ENCODE measurements around the gene BTBD2. TPM values are rescaled to one million over a fixed set of nuclear protein-coding genes. Genes with fewer than 3 reads are reported as not detected.
A peak's percentile ranks its signal among the peaks of the same experiment; 100 is the strongest.

Gene BTBD2
- total and polyA plus RNA-seq, 2 experiments from 2014 or later = 23.8 to 130 TPM

DNA sequence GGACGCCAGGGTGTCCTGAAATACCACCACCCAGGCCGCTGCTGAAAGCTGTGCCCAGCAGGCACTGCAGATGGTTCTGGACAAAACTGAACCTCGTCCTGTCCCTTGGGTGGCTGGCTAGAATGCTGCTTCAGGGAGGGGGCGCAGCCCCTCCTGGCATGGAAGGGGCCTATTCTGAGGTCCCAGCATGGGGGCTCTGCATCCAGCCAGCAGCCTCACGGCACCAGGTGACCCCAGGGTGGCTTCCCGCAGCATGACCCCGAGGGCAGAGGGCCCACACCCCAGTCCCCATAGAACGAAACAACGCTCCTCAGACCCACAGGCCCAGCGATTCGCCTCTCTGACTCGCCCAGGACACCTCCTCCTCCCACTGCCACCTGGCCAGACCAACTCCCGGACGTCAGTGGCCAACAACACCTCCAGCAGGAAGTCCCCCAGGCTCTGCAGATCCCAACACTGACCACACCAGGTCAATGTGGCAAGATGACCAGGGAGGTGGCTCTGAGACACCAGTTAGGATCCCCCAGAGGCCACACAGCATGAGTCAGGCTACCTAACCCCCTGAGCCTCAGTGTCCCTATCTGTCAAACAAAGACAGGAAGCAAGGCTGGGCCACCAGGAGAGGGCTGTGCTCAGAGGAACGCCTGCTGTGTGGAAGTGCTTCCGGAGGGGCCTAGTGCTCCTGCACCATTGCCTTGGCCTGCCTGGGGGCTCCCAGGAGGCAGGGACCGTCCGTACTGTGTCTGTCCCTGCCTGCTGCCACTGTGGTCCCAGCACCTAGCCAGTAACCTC is 29.4 kb upstream of the BTBD2 start:
- Histone ChIP-seq H3K27me3 (ENCODE audit: insufficient read depth) (no peaks in the 10 kb centered on the region), H3K79me2 (replicated peaks; ENCODE audit: insufficient read depth) (peaks cover 25% of the 10 kb centered on the region), H3K9me2 (ENCODE audit: insufficient read depth) (no peaks in the 10 kb centered on the region), H4K20me1 (replicated peaks; ENCODE audit: insufficient read depth) (peaks cover 9% of the 10 kb centered on the region), H3K27ac (ENCODE audit: low read depth) (peak overlapping the region; percentile 74; the same call in 1 of the 2 replicates), H3K4me3 (no peak overlapping the region), H3K36me3 (ENCODE audit: insufficient read depth) (peaks cover 8% of the 10 kb centered on the region; the same call in 1 of the 2 replicates), H2AFZ (no peak overlapping the region), H3F3A (replicated peaks; ENCODE audit: low read depth) (peaks cover 23% of the 10 kb centered on the region), H3K4me1 (ENCODE audit: insufficient read depth) (peaks cover 15% of the 10 kb centered on the region), H3K4me2 (no peak overlapping the region)
- no peaks in the 10 kb centered on the region for H3K9me3 Mint-ChIP-seq
- H3K27ac Mint-ChIP-seq = no peak overlapping the region
- H3K4me1 Mint-ChIP-seq = peaks cover 7% of the 10 kb centered on the region; the same call in 2 of the 3 replicates
- no peak overlapping the region; the same call in 2 of the 3 replicates for H3K4me3 Mint-ChIP-seq
- no peak for DNase-seq (ENCODE audit: low spot score)
- H3K36me3 Mint-ChIP-seq (ENCODE audit: low read depth) = peaks cover 9% of the 10 kb centered on the region; the same call in 2 of the 3 replicates
- peaks cover 12% of the 10 kb centered on the region for H3K27me3 Mint-ChIP-seq (ENCODE audit: insufficient read depth, low read depth, poor library complexity)
- no peak for ATAC-seq
- TF ChIP-seq EZH2 (IDR thresholded peaks at IDR 0.05; ENCODE audit: low read depth, unreplicated experiment) (no peak), JUNB (IDR thresholded peaks at IDR 0.05; ENCODE audit: unreplicated experiment) (no peak), ZNF114 (CRISPR knock-in tag; IDR thresholded peaks at IDR 0.05) (no peak), NANOG (IDR thresholded peaks at IDR 0.05; ENCODE audit: borderline replicate concordance) (no peak), CREB1 (CRISPR knock-in tag; IDR thresholded peaks at IDR 0.05; ENCODE audit: low read depth) (no peak), ZNF331 (CRISPR knock-in tag; IDR thresholded peaks at IDR 0.05; ENCODE audit: low read depth) (no peak), POLR2AphosphoS5 (IDR thresholded peaks at IDR 0.05; ENCODE audit: low read depth) (no peak), EZH2phosphoT487 (IDR thresholded peaks at IDR 0.05; ENCODE audit: unreplicated experiment) (no peak), STAT1 (IDR thresholded peaks at IDR 0.05; ENCODE audit: unreplicated experiment) (no peak)
- TF ChIP-seq, protein P1, sequence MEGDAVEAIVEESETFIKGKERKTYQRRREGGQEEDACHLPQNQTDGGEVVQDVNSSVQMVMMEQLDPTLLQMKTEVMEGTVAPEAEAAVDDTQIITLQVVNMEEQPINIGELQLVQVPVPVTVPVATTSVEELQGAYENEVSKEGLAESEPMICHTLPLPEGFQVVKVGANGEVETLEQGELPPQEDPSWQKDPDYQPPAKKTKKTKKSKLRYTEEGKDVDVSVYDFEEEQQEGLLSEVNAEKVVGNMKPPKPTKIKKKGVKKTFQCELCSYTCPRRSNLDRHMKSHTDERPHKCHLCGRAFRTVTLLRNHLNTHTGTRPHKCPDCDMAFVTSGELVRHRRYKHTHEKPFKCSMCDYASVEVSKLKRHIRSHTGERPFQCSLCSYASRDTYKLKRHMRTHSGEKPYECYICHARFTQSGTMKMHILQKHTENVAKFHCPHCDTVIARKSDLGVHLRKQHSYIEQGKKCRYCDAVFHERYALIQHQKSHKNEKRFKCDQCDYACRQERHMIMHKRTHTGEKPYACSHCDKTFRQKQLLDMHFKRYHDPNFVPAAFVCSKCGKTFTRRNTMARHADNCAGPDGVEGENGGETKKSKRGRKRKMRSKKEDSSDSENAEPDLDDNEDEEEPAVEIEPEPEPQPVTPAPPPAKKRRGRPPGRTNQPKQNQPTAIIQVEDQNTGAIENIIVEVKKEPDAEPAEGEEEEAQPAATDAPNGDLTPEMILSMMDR (conservative IDR thresholded peaks at IDR 0.05; ENCODE audit: low read depth in 2 of 2) = no peak
- TF ChIP-seq, protein P2, sequence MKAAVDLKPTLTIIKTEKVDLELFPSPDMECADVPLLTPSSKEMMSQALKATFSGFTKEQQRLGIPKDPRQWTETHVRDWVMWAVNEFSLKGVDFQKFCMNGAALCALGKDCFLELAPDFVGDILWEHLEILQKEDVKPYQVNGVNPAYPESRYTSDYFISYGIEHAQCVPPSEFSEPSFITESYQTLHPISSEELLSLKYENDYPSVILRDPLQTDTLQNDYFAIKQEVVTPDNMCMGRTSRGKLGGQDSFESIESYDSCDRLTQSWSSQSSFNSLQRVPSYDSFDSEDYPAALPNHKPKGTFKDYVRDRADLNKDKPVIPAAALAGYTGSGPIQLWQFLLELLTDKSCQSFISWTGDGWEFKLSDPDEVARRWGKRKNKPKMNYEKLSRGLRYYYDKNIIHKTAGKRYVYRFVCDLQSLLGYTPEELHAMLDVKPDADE (IDR thresholded peaks at IDR 0.05) = no peak
- TF ChIP-seq, protein P3, sequence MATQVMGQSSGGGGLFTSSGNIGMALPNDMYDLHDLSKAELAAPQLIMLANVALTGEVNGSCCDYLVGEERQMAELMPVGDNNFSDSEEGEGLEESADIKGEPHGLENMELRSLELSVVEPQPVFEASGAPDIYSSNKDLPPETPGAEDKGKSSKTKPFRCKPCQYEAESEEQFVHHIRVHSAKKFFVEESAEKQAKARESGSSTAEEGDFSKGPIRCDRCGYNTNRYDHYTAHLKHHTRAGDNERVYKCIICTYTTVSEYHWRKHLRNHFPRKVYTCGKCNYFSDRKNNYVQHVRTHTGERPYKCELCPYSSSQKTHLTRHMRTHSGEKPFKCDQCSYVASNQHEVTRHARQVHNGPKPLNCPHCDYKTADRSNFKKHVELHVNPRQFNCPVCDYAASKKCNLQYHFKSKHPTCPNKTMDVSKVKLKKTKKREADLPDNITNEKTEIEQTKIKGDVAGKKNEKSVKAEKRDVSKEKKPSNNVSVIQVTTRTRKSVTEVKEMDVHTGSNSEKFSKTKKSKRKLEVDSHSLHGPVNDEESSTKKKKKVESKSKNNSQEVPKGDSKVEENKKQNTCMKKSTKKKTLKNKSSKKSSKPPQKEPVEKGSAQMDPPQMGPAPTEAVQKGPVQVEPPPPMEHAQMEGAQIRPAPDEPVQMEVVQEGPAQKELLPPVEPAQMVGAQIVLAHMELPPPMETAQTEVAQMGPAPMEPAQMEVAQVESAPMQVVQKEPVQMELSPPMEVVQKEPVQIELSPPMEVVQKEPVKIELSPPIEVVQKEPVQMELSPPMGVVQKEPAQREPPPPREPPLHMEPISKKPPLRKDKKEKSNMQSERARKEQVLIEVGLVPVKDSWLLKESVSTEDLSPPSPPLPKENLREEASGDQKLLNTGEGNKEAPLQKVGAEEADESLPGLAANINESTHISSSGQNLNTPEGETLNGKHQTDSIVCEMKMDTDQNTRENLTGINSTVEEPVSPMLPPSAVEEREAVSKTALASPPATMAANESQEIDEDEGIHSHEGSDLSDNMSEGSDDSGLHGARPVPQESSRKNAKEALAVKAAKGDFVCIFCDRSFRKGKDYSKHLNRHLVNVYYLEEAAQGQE (IDR thresholded peaks at IDR 0.05; ENCODE audit: unreplicated experiment) = no peak
- TF ChIP-seq, protein P4, sequence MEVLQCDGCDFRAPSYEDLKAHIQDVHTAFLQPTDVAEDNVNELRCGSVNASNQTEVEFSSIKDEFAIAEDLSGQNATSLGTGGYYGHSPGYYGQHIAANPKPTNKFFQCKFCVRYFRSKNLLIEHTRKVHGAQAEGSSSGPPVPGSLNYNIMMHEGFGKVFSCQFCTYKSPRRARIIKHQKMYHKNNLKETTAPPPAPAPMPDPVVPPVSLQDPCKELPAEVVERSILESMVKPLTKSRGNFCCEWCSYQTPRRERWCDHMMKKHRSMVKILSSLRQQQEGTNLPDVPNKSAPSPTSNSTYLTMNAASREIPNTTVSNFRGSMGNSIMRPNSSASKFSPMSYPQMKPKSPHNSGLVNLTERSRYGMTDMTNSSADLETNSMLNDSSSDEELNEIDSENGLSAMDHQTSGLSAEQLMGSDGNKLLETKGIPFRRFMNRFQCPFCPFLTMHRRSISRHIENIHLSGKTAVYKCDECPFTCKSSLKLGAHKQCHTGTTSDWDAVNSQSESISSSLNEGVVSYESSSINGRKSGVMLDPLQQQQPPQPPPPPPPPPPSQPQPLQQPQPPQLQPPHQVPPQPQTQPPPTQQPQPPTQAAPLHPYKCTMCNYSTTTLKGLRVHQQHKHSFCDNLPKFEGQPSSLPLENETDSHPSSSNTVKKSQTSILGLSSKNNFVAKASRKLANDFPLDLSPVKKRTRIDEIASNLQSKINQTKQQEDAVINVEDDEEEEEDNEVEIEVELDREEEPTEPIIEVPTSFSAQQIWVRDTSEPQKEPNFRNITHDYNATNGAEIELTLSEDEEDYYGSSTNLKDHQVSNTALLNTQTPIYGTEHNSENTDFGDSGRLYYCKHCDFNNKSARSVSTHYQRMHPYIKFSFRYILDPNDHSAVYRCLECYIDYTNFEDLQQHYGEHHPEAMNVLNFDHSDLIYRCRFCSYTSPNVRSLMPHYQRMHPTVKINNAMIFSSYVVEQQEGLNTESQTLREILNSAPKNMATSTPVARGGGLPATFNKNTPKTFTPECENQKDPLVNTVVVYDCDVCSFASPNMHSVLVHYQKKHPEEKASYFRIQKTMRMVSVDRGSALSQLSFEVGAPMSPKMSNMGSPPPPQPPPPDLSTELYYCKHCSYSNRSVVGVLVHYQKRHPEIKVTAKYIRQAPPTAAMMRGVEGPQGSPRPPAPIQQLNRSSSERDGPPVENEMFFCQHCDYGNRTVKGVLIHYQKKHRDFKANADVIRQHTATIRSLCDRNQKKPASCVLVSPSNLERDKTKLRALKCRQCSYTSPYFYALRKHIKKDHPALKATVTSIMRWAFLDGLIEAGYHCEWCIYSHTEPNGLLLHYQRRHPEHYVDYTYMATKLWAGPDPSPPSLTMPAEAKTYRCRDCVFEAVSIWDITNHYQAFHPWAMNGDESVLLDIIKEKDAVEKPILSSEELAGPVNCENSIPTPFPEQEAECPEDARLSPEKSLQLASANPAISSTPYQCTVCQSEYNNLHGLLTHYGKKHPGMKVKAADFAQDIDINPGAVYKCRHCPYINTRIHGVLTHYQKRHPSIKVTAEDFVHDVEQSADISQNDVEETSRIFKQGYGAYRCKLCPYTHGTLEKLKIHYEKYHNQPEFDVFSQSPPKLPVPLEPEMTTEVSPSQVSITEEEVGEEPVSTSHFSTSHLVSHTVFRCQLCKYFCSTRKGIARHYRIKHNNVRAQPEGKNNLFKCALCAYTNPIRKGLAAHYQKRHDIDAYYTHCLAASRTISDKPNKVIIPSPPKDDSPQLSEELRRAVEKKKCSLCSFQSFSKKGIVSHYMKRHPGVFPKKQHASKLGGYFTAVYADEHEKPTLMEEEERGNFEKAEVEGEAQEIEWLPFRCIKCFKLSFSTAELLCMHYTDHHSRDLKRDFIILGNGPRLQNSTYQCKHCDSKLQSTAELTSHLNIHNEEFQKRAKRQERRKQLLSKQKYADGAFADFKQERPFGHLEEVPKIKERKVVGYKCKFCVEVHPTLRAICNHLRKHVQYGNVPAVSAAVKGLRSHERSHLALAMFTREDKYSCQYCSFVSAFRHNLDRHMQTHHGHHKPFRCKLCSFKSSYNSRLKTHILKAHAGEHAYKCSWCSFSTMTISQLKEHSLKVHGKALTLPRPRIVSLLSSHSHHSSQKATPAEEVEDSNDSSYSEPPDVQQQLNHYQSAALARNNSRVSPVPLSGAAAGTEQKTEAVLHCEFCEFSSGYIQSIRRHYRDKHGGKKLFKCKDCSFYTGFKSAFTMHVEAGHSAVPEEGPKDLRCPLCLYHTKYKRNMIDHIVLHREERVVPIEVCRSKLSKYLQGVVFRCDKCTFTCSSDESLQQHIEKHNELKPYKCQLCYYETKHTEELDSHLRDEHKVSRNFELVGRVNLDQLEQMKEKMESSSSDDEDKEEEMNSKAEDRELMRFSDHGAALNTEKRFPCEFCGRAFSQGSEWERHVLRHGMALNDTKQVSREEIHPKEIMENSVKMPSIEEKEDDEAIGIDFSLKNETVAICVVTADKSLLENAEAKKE (CRISPR knock-in tag; IDR thresholded peaks at IDR 0.05) = no peak
